Endothelial cell (in vitro differentiated cells): ENCODE measurements around the gene TOP3B. TPM values are rescaled to one million over a fixed set of nuclear protein-coding genes. Genes with fewer than 3 reads are reported as not detected.

Experiments
- DNase-seq: peaks from one replicate; pipeline ENCODE4 v3.0.0; 2021; ENCODE audit warnings: low spot score
- H3K27ac Mint-ChIP-seq: one replicate; pipeline ENCODE4 v1.8.0; 2021; ENCODE audit warnings: mixed read lengths, inconsistent platforms; ENCODE audit not compliant: unreplicated experiment
- H3K27me3 Mint-ChIP-seq: one replicate; pipeline ENCODE4 v1.8.0; 2021; ENCODE audit warnings: mild to moderate bottlenecking, moderate library complexity, mixed read lengths, inconsistent platforms; ENCODE audit not compliant: unreplicated experiment
- H3K36me3 Mint-ChIP-seq: one replicate; pipeline ENCODE4 v1.8.0; 2021; ENCODE audit warnings: mild to moderate bottlenecking, low read depth, mixed read lengths, inconsistent platforms; ENCODE audit not compliant: unreplicated experiment
- H3K4me1 Mint-ChIP-seq: one replicate; pipeline ENCODE4 v1.8.0; 2021; ENCODE audit warnings: mild to moderate bottlenecking, mixed read lengths, inconsistent platforms; ENCODE audit not compliant: unreplicated experiment
- H3K4me3 Mint-ChIP-seq: one replicate; pipeline ENCODE4 v1.8.0; 2021; ENCODE audit warnings: mild to moderate bottlenecking, mixed read lengths, inconsistent platforms; ENCODE audit not compliant: unreplicated experiment
- H3K9me3 Mint-ChIP-seq: one replicate; pipeline ENCODE4 v1.8.0; 2021; ENCODE audit warnings: mixed read lengths, inconsistent platforms; ENCODE audit not compliant: unreplicated experiment
- total RNA-seq: library from RNA; stranded (reverse); fragmentation: NEBNext Ultra II Directional; extraction: Animal tissue kit (Norgen Biotek cat#: 25700); gene quantifications from one replicate; pipeline ENCODE4 v1.2.1, GENCODE V29; 2021; ENCODE audit not compliant: unreplicated experiment
- TF ChIP-seq, protein P1 (sequence below): fragments of 200-600 bp; sonication (generic); IDR thresholded peaks from one replicate; pipeline ENCODE4 v1.5.0; 2021; ENCODE audit warnings: antibody characterized with exemption; ENCODE audit not compliant: unreplicated experiment

TOP3B gene
- total RNA-seq, 1 donor from 2014 or later: 55.6 TPM

DNA sequence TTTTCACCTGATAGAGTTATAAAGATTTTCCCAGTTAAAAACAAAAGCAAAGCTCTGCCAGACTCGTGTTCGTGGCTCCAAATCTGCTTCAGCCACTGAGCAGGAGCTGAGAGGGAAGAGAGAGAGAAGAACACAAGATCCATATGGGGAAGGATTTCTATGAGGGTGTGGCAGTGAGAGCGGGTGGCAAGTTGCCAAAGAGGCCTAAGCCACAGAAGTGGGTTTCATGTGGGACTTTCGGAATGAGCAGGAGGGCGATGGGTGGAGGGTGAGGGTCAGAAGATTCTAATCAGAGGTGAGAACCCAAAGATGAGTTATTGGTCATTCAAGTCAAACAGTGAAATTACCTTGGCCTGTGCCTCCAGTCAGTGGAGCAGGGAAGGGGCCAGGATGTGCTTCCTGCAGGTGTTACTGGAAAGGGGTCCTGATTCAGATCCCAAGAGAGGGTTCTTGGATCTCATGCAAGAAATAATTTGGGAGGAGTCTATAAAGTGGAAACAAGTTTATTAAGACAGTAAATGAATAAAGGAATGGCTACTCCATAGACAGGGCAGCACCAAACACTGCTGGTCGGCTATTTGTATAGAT lies 40.5 kb upstream of the TOP3B start:
- Mint-ChIP-seq H3K9me3 (no peaks in the 10 kb centered on the region), H3K4me3 (no peak overlapping the region), H3K27ac (no peak overlapping the region), H3K4me1 (peaks cover 11% of the 10 kb centered on the region), H3K36me3 (no peaks in the 10 kb centered on the region), H3K27me3 (peaks cover 5% of the 10 kb centered on the region)
- DNase-seq: no peak
- TF ChIP-seq, protein P1, sequence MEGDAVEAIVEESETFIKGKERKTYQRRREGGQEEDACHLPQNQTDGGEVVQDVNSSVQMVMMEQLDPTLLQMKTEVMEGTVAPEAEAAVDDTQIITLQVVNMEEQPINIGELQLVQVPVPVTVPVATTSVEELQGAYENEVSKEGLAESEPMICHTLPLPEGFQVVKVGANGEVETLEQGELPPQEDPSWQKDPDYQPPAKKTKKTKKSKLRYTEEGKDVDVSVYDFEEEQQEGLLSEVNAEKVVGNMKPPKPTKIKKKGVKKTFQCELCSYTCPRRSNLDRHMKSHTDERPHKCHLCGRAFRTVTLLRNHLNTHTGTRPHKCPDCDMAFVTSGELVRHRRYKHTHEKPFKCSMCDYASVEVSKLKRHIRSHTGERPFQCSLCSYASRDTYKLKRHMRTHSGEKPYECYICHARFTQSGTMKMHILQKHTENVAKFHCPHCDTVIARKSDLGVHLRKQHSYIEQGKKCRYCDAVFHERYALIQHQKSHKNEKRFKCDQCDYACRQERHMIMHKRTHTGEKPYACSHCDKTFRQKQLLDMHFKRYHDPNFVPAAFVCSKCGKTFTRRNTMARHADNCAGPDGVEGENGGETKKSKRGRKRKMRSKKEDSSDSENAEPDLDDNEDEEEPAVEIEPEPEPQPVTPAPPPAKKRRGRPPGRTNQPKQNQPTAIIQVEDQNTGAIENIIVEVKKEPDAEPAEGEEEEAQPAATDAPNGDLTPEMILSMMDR: no peak

DNA sequence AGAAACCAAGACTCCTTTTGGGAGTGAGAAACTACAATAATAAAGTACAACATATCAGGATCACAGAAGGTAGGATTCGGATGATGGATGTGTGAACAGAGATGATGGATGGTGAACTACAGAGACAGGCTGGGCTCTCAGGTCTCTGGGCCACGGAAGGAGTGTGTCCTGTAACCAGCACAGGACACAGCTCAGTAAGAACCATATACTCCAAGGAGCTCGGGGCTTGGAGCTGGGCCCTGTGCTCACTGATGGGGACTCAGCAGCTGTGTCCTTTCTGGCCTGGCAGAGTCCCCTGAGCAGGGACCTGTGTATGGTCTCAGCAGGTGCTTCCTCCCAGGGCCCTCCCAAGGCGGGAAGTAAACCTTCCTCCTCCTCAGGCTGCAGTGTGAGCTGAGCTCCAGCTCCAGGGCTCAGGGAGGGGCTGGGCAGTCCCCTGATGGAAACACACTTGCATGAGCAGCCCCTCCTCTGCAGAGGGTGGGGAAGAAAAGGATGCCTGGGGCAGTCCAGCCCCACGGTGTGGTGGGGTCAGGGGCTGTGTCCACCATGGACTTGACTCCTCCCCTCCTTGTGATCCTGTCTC lies 39.8 kb upstream of the TOP3B start:
- H3K36me3 Mint-ChIP-seq: no peaks in the 10 kb centered on the region
- H3K4me1 Mint-ChIP-seq: peaks cover 11% of the 10 kb centered on the region
- no peak overlapping the region for H3K27ac Mint-ChIP-seq
- no peak for DNase-seq
- TF ChIP-seq, protein P1: no peak
- H3K4me3 Mint-ChIP-seq: no peak overlapping the region
- no peaks in the 10 kb centered on the region for H3K9me3 Mint-ChIP-seq
- peaks cover 5% of the 10 kb centered on the region for H3K27me3 Mint-ChIP-seq

DNA sequence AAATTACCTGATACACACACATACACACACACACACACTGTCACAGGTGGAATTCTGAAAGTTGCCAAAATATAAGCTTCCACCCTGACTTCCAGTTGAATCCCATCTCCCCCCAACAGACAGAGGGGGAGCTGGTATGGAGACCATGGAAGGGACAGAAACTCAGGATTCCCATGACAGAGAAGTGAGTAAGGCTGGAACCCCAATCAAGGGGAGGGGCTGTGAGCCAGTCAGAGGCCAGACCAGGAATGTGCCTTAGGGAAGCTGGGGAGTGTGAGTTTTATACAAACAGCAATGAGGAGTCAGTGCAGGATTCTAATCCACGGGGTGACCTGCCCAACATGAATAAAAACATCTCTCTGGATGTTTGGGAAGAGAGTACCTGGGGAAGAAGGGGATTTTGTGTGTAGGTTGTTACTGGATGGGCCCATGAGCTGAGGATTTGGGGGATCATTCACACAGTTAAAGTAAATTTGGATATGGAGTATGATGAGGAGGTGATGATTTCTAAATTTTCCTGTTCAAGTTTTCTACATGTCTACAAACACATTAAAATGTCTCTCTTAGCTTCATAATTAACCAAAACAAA lies 38.7 kb upstream of the TOP3B start:
- Mint-ChIP-seq H3K27ac (no peak overlapping the region), H3K27me3 (peaks cover 5% of the 10 kb centered on the region), H3K4me3 (no peak overlapping the region), H3K9me3 (no peaks in the 10 kb centered on the region), H3K4me1 (peaks cover 11% of the 10 kb centered on the region), H3K36me3 (no peaks in the 10 kb centered on the region)
- no peak for DNase-seq
- TF ChIP-seq, protein P1: no peak

DNA sequence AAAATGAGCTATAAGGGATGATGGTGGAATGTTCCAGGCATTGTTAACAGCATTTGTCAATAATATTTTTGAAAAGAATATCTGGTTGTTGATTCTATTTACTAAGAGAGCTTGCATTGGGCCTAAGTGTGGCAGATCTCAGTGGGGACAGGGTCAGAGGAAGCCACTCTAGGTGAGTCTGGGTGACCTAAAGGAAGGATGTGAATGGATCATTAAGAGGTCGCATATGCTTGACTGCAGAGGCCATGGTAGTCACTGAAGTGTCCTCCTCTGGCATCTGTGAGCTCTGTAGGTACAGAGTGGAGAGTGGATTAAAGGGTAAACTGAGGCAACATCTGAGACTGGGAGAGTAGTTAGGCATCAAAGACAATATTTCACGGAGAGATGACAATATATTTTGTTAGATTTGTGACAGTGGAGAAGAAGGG lies 37.9 kb upstream of the TOP3B start:
- Mint-ChIP-seq H3K9me3 (no peaks in the 10 kb centered on the region), H3K36me3 (no peaks in the 10 kb centered on the region), H3K27ac (no peak overlapping the region), H3K4me3 (no peak overlapping the region), H3K4me1 (peaks cover 11% of the 10 kb centered on the region), H3K27me3 (peaks cover 2% of the 10 kb centered on the region)
- DNase-seq: no peak
- TF ChIP-seq, protein P1: no peak
